Lower leg skin (tissue), 3 donors: ENCODE data around the gene MRPL46.

Experiments
- CTCF ChIP-seq, 3 donors: fragments of 450-650 bp; IDR thresholded peaks; one replicate each; pipeline ENCODE4 v1.5.1; 2016; ENCODE audit warnings: antibody characterized with exemption in 3 of 3, mild to moderate bottlenecking in 3 of 3, moderate library complexity in 2 of 3
- POLR2A ChIP-seq, 2 donors: fragments of 450-650 bp; IDR thresholded peaks; one replicate each; pipeline ENCODE4 v1.6.1; 2016 to 2017; ENCODE audit warnings: antibody characterized with exemption in 2 of 2, mild to moderate bottlenecking in 1 of 2, moderate library complexity in 1 of 2

- TF ChIP-seq CTCF (IDR thresholded peaks at IDR 0.05), result no peak
- TF ChIP-seq POLR2A (IDR thresholded peaks at IDR 0.05), result no peak
Observed at GRCh38 chr15:88512601-88513000, 45.4 kb upstream of the MRPL46 start.
